HEK293 (cell line): ENCODE data around the gene VAV2.

Experiments used
- CTCF ChIA-PET: fragments of 350-600 bp; formaldehyde crosslinking; extraction: SDS; loops from one replicate; lab custom pipeline; 2021; ENCODE audit warnings: antibody characterized with exemption; lab: Yijun Ruan, JAX
- POLR2A ChIA-PET: fragments of 300-600 bp; formaldehyde crosslinking; extraction: SDS; loops from one replicate; lab custom pipeline; 2020; ENCODE audit warnings: antibody characterized with exemption, inconsistent platforms; lab: Yijun Ruan, JAX
- H3K27ac ChIP-seq: fragments of 200-500 bp; sonication (Bioruptor generic); 2 replicates; pipeline ENCODE4 v1.5.1; 2014; ENCODE audit warnings: low read depth, low read length, control low read depth, inconsistent platforms; ENCODE audit errors: extremely low read depth
- H3K36me3 ChIP-seq, 2 experiments: fragments of 200-500 bp in 1 of 2; sonication (Bioruptor generic) in 1 of 2; 1 replicate in 1 of 2; 2 replicates in 1 of 2; pipeline ENCODE4 v1.5.1; 2014 to 2017; ENCODE audit warnings: inconsistent platforms in 2 of 2, low read length in 2 of 2; ENCODE audit not compliant: control insufficient read depth in 2 of 2, insufficient read depth in 1 of 2
- H3K4me1 ChIP-seq: fragments of 200-500 bp; sonication (Bioruptor generic); 2 replicates; pipeline ENCODE4 v1.5.1; 2014; ENCODE audit warnings: mild to moderate bottlenecking, low read length, inconsistent platforms; ENCODE audit not compliant: control insufficient read depth, insufficient read depth
- H3K4me3 ChIP-seq: 2 replicates; pipeline ENCODE4 v1.5.1; 2011; ENCODE audit warnings: low read depth, mild to moderate bottlenecking, control low read depth, low read length, moderate library complexity
- H3K9me3 ChIP-seq: fragments of 200-500 bp; sonication (Bioruptor generic); 2 replicates; pipeline ENCODE4 v1.5.1; 2014; ENCODE audit warnings: low read depth, low read length, inconsistent platforms; ENCODE audit not compliant: control insufficient read depth, insufficient read depth
- GLI4 ChIP-seq: fragments of 450-650 bp; formaldehyde crosslinking; IDR thresholded peaks from 2 replicates; pipeline ENCODE4 v1.5.1; 2016; ENCODE audit warnings: missing biosample characterization, missing genetic modification characterization
- KLF16 ChIP-seq: fragments of 450-650 bp; formaldehyde crosslinking; IDR thresholded peaks from 2 replicates; pipeline ENCODE4 v1.5.1; 2017; ENCODE audit warnings: missing biosample characterization, missing genetic modification characterization
- SCRT2 ChIP-seq: fragments of 450-650 bp; formaldehyde crosslinking; IDR thresholded peaks from 2 replicates; pipeline ENCODE4 v1.5.1; 2016; ENCODE audit warnings: missing biosample characterization, missing genetic modification characterization
- SETDB1 ChIP-seq: IDR thresholded peaks from one replicate; pipeline ENCODE4 v1.6.1; 2017; ENCODE audit warnings: mild to moderate bottlenecking, low read length, moderate library complexity, mixed read lengths; ENCODE audit not compliant: insufficient read length
- SP7 ChIP-seq: fragments of 450-650 bp; formaldehyde crosslinking; IDR thresholded peaks from 2 replicates; pipeline ENCODE4 v1.5.1; 2016; ENCODE audit warnings: missing biosample characterization, missing genetic modification characterization
- TRIM28 ChIP-seq: IDR thresholded peaks from 2 replicates; pipeline ENCODE4 v1.6.1; 2011; ENCODE audit warnings: low read length, control low read depth, borderline replicate concordance
- ZBTB26 ChIP-seq: fragments of 450-650 bp; formaldehyde crosslinking; optimal IDR thresholded peaks from 2 replicates; pipeline ENCODE3; 2016; ENCODE audit warnings: missing biosample characterization, mild to moderate bottlenecking, missing genetic modification characterization
- ZBTB48 ChIP-seq: fragments of 450-650 bp; formaldehyde crosslinking; IDR thresholded peaks from 2 replicates; pipeline ENCODE4 v1.5.1; 2016; ENCODE audit warnings: missing biosample characterization, missing genetic modification characterization
- ZFHX2 ChIP-seq: fragments of 450-650 bp; formaldehyde crosslinking; conservative IDR thresholded peaks from 2 replicates; pipeline ENCODE4 v1.5.1; 2016; ENCODE audit warnings: missing biosample characterization, missing genetic modification characterization
- ZFP37 ChIP-seq: fragments of 450-650 bp; formaldehyde crosslinking; IDR thresholded peaks from 2 replicates; pipeline ENCODE4 v1.5.1; 2016; ENCODE audit warnings: missing biosample characterization, missing genetic modification characterization
- ZNF26 ChIP-seq: fragments of 450-650 bp; formaldehyde crosslinking; IDR thresholded peaks from 2 replicates; pipeline ENCODE4 v1.5.1; 2016; ENCODE audit warnings: missing biosample characterization, missing genetic modification characterization
- ZNF292 ChIP-seq: fragments of 450-650 bp; formaldehyde crosslinking; IDR thresholded peaks from 2 replicates; pipeline ENCODE4 v1.5.1; 2016; ENCODE audit warnings: low read depth, missing biosample characterization, missing genetic modification characterization, borderline replicate concordance
- ZNF324 ChIP-seq: fragments of 450-650 bp; formaldehyde crosslinking; IDR thresholded peaks from 2 replicates; pipeline ENCODE4 v1.5.1; 2016; ENCODE audit warnings: missing biosample characterization, missing genetic modification characterization
- ZNF394 ChIP-seq: fragments of 450-650 bp; formaldehyde crosslinking; IDR thresholded peaks from 2 replicates; pipeline ENCODE4 v1.5.1; 2016; ENCODE audit warnings: missing biosample characterization, missing genetic modification characterization, mild to moderate bottlenecking, moderate library complexity, borderline replicate concordance
- ZNF48 ChIP-seq: fragments of 450-650 bp; formaldehyde crosslinking; IDR thresholded peaks from 2 replicates; pipeline ENCODE4 v1.5.1; 2016; ENCODE audit warnings: missing biosample characterization, missing genetic modification characterization
- ZNF529 ChIP-seq: fragments of 450-650 bp; formaldehyde crosslinking; IDR thresholded peaks from 2 replicates; pipeline ENCODE4 v1.5.1; 2017; ENCODE audit warnings: missing genetic modification characterization, missing biosample characterization; ENCODE audit not compliant: insufficient replicate concordance
- ZNF585B ChIP-seq: fragments of 450-650 bp; formaldehyde crosslinking; IDR thresholded peaks from 2 replicates; pipeline ENCODE4 v1.5.1; 2016; ENCODE audit warnings: missing biosample characterization, missing genetic modification characterization
- ZNF707 ChIP-seq: fragments of 450-650 bp; formaldehyde crosslinking; IDR thresholded peaks from 2 replicates; pipeline ENCODE4 v1.5.1; 2016; ENCODE audit warnings: missing biosample characterization, missing genetic modification characterization
- ZNF776 ChIP-seq: fragments of 450-650 bp; formaldehyde crosslinking; IDR thresholded peaks from 2 replicates; pipeline ENCODE4 v1.5.0; 2017; ENCODE audit warnings: missing biosample characterization, missing genetic modification characterization, borderline replicate concordance
- ZNF792 ChIP-seq: fragments of 450-650 bp; formaldehyde crosslinking; IDR thresholded peaks from 2 replicates; pipeline ENCODE4 v1.5.1; 2016; ENCODE audit warnings: missing biosample characterization, missing genetic modification characterization

The VAV2 gene

GRCh38 chr9:134011401-134011800 lies 19.3 kb upstream of the VAV2 start:
- Histone ChIP-seq H3K9me3 (no peaks in the 10 kb centered on the region), H3K4me1 (no peaks in the 10 kb centered on the region), H3K27ac (no peak overlapping the region), H3K36me3 (no peaks in the 10 kb centered on the region), H3K4me3 (no peak overlapping the region)
- ChIA-PET POLR2A (no interaction called here), CTCF (interaction anchor here (0.8 kb wide), 1 partner anchor 219 kb away, joined by 3 read pairs; no protein-coding TSS in a partner anchor)
- no peak for TF ChIP-seq ZNF585B
- TF ChIP-seq ZNF394 (tag by site-specific recombination), result no peak
- no peak for TF ChIP-seq SCRT2 (tag by site-specific recombination)
- no peak for TF ChIP-seq ZBTB48 (tag by site-specific recombination)
- no peak for TF ChIP-seq ZNF324 (tag by site-specific recombination)
- no peak for TF ChIP-seq ZNF776 (tag by site-specific recombination)
- TF ChIP-seq ZNF48 (tag by site-specific recombination), result no peak
- no peak for TF ChIP-seq ZNF792 (tag by site-specific recombination)
- TF ChIP-seq SETDB1, result no peak
- no peak for TF ChIP-seq ZFP37 (tag by site-specific recombination)
- TF ChIP-seq ZNF707, result no peak
- no peak for TF ChIP-seq ZNF529 (tag by site-specific recombination)
- TF ChIP-seq GLI4 (tag by site-specific recombination), result no peak
- TF ChIP-seq ZNF292, result no peak
- no peak for TF ChIP-seq TRIM28
- no peak for TF ChIP-seq SP7 (tag by site-specific recombination)

- POLR2A ChIA-PET, result no interaction called here
- CTCF ChIA-PET, result interaction anchor here (0.6 to 1.5 kb wide), 4 partner anchors 15 to 1108 kb away, joined by 3 to 11 read pairs (median 4); no protein-coding TSS in a partner anchor
- H3K9me3 ChIP-seq, result no peaks in the 10 kb centered on the region
These were observed 18.4 kb upstream of the VAV2 start for GRCh38 chr9:134010310-134011173.

More at GRCh38 chr9:134010310-134011173, 18.4 kb upstream of the VAV2 start:
- Histone ChIP-seq H3K4me1 (no peaks in the 10 kb centered on the region), H3K36me3 (no peaks in the 10 kb centered on the region), H3K4me3 (no peak overlapping the region), H3K27ac (no peak overlapping the region)
- TF ChIP-seq ZNF26 (tag by site-specific recombination) (no peak), KLF16 (tag by site-specific recombination) (no peak), ZBTB26 (tag by site-specific recombination) (no peak), ZFHX2 (tag by site-specific recombination) (no peak)
